Naive thymus-derived CD4-positive, alpha-beta T cell (primary cell): ENCODE results near the gene MAGEF1. TPM values are rescaled to one million over a fixed set of nuclear protein-coding genes. Genes with fewer than 3 reads are reported as not detected.

Experiments used
- ATAC-seq: fragments of 150-1000 bp; cut with Tn5 transposase; 2 replicates; pipeline ENCODE4 v1.10.0; 2021; ENCODE audit warnings: mild to moderate bottlenecking, moderate library complexity
- CTCF ChIA-PET: fragments of 350-600 bp; sonication (Branson Sonifier 250); formaldehyde crosslinking; loops from one replicate; lab custom pipeline; 2021; ENCODE audit warnings: antibody characterized with exemption; lab: Charles Lee
- POLR2A ChIA-PET: fragments of 350-600 bp; sonication (Branson Sonifier 250); formaldehyde crosslinking; loops from one replicate; lab custom pipeline; 2021; ENCODE audit warnings: antibody characterized with exemption, inconsistent platforms; lab: Charles Lee
- DNase-seq, 9 donors: peaks; one replicate each; pipeline versions ENCODE4 v3.0.0 to v3.0.0-alpha.2; 2020 to 2022; ENCODE audit warnings: mixed read lengths in 1 of 9
- H3K27ac ChIP-seq: one replicate; pipeline ENCODE4 v1.7.0; 2013; ENCODE audit warnings: mild to moderate bottlenecking, low read depth, low read length, moderate library complexity
- H3K27me3 ChIP-seq, 2 donors: one replicate each; pipeline ENCODE4 v1.7.0; 2013; ENCODE audit warnings: low read length in 2 of 2, mild to moderate bottlenecking in 2 of 2, moderate library complexity in 2 of 2; ENCODE audit not compliant: control insufficient read depth in 2 of 2, insufficient read depth in 2 of 2
- H3K36me3 ChIP-seq, 3 experiments: 1 replicate in 2 of 3; 2 replicates in 1 of 3; pipeline ENCODE4 v1.7.0; 2013; ENCODE audit warnings: low read length in 3 of 3, mild to moderate bottlenecking in 3 of 3, moderate library complexity in 1 of 3; ENCODE audit not compliant: insufficient read depth in 3 of 3, control insufficient read depth in 2 of 3
- H3K4me1 ChIP-seq, 2 donors: one replicate each; pipeline ENCODE4 v1.7.0; 2013; ENCODE audit warnings: low read length in 2 of 2, mild to moderate bottlenecking in 2 of 2, moderate library complexity in 1 of 2; ENCODE audit not compliant: control insufficient read depth in 2 of 2, insufficient read depth in 2 of 2
- H3K4me3 ChIP-seq: 2 replicates; pipeline ENCODE4 v1.7.0; 2013; ENCODE audit warnings: mild to moderate bottlenecking, low read length
- H3K9me3 ChIP-seq, 3 experiments: 1 replicate in 2 of 3; 2 replicates in 1 of 3; pipeline ENCODE4 v1.7.0; 2013; ENCODE audit warnings: low read length in 3 of 3; ENCODE audit not compliant: control insufficient read depth in 2 of 3
- H3K27ac Mint-ChIP-seq, 9 donors: one replicate each; pipeline ENCODE4 v1.8.0; 2020 to 2022; ENCODE audit warnings: mixed read lengths in 9 of 9, mild to moderate bottlenecking in 8 of 9, moderate library complexity in 5 of 9, inconsistent platforms in 2 of 9
- H3K27me3 Mint-ChIP-seq, 5 donors: one replicate each; pipeline ENCODE4 v1.8.0; 2021 to 2022; ENCODE audit warnings: mixed read lengths in 5 of 5, mild to moderate bottlenecking in 1 of 5
- H3K36me3 Mint-ChIP-seq, 5 donors: one replicate each; pipeline ENCODE4 v1.8.0; 2020 to 2022; ENCODE audit warnings: mixed read lengths in 5 of 5, mild to moderate bottlenecking in 3 of 5, inconsistent platforms in 1 of 5
- H3K4me1 Mint-ChIP-seq, 7 donors: one replicate each; pipeline ENCODE4 v1.8.0; 2020 to 2022; ENCODE audit warnings: mixed read lengths in 7 of 7, mild to moderate bottlenecking in 3 of 7, inconsistent platforms in 1 of 7
- H3K4me3 Mint-ChIP-seq, 10 donors: one replicate each; pipeline ENCODE4 v1.8.0; 2020 to 2022; ENCODE audit warnings: mild to moderate bottlenecking in 10 of 10, mixed read lengths in 10 of 10, moderate library complexity in 6 of 10, inconsistent platforms in 2 of 10
- H3K9me3 Mint-ChIP-seq, 11 donors: one replicate each; pipeline ENCODE4 v1.8.0; 2020 to 2022; ENCODE audit warnings: mixed read lengths in 11 of 11, mild to moderate bottlenecking in 4 of 11, inconsistent platforms in 1 of 11, moderate library complexity in 1 of 11
- intact Hi-C, 2 donors: fragments of 100-400 bp; cut with micrococcal nuclease; formaldehyde crosslinking; loops; one replicate each; pipeline ENCODE4 v1.15.1; 2023
- polyA plus RNA-seq, 2 donors: library from polyadenylated mRNA; unstranded; fragments of 300-500 nt; fragmentation: Illumina TruSeq; gene quantifications; one replicate each; pipeline ENCODE4 v1.2.3, GENCODE V29; 2021
- total RNA-seq, 6 experiments: library from RNA in 5 of 6; stranded (reverse) in 5 of 6; gene quantifications; 1 replicate in 5 of 6; 2 replicates in 1 of 6; pipeline ENCODE4 v1.2.3 and lab custom pipeline; 2021 to 2026

Gene MAGEF1
- total and polyA plus RNA-seq, 7 experiments from 2014 or later, result 9.0 to 40.0 (median 17.0) TPM

DNA sequence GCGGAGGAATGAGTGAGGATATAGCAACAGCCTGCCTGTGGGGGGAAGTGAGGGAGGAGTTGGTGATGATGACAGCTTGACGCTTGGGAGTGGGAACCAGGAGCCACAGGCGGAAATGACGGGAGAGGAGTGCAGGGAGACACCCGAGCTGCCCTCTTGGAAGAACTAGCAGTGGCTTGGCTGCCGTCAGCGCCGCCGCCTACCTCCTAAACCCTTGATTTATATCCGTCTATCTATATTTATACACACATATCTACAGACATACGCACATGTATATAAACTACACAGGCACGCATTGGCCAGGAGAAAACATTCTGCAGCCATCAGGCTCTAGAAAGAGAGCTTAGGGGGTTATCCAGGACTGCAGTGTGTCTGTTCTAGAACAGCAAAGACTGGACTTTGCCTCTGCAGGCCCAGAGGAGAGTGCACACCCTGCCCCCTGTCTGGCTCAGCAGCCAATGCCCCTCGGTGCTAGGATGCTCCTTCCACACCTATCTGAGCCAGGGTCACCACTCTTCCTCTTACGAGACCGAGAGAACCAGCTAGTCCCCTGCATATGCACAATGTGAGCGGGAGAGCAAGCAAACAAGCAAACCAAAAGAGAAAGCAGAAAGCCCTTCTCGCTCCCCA lies 45.3 kb upstream of the MAGEF1 start:
- Mint-ChIP-seq H3K4me1 (peaks cover 3 to 8% (median 5%) of the 10 kb centered on the region in 7 donors), H3K27me3 (peaks cover 0 to 13% (median 0%) of the 10 kb centered on the region in 5 donors), H3K4me3 (peak overlapping the region in 2 of 10 donors; percentile 34 to 39), H3K9me3 (peaks cover 0 to 1% (median 0%) of the 10 kb centered on the region in 11 donors), H3K36me3 (no peaks in the 10 kb centered on the region), H3K27ac (peak overlapping the region in 1 of 9 donors; percentile 84)
- no peaks in the 10 kb centered on the region for H3K9me3 ChIP-seq
- H3K27me3 ChIP-seq, result no peaks in the 10 kb centered on the region
- H3K4me1 ChIP-seq, result no peaks in the 10 kb centered on the region
- intact Hi-C loops, result no loop called here
- CTCF ChIA-PET, result no interaction called here
- no peak overlapping the region for H3K27ac ChIP-seq
- ATAC-seq (peak; percentile 20), DNase-seq (no peak)
- no peaks in the 10 kb centered on the region for H3K36me3 ChIP-seq
- POLR2A ChIA-PET, result no interaction called here
- H3K4me3 ChIP-seq, result no peak overlapping the region

DNA sequence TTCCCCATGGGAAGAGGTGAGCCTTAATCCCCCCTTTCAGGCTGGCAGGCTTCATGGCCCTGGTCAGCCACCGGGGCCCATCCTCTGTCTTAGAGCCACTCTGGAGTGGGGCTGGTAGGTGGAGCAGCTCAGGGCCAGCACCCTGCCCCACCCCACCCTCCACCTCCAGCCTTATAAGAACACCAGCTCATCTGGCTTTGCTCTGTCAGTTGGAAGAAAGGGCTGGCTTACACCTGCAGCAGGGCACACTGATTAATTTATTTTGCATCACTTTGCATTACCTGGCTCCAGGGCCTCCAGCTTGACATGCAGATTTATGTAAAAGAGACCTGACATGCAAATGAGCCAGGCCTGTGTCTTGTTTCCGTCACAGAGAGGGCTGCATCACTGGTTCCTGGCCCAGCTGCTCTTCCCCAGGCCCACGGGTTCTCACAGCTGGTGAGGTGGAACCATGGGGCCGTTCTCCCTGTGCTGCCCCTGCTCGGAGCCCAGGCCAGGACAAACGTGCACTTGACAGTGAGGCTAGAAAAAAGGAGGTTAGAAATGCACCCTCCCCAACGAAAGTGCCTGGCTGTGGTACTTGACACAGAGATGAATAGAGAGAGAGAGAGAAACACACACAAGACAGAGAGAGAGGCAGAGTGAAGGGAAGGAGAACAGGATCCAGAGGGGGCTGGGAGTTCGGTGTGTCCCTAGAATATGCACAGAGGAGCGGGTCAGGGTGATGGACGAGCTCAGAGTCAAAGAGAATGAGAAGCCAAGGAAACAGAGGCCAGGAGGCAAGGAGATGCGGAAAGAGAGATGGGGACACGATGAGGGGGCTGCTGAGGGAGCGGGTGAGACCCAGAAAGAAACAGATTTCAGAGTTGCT lies 44.5 kb upstream of the MAGEF1 start:
- DNase-seq (no peak), ATAC-seq (no peak)
- Mint-ChIP-seq H3K27me3 (peaks cover 0 to 11% (median 0%) of the 10 kb centered on the region in 5 donors), H3K4me1 (peaks cover 3 to 8% (median 5%) of the 10 kb centered on the region in 7 donors), H3K36me3 (no peaks in the 10 kb centered on the region), H3K9me3 (peaks cover 0 to 1% (median 0%) of the 10 kb centered on the region in 11 donors), H3K4me3 (peak overlapping the region in 1 of 10 donors; percentile 21), H3K27ac (peak overlapping the region in 1 of 9 donors; percentile 84)
- no peak overlapping the region for H3K27ac ChIP-seq
- H3K4me3 ChIP-seq, result no peak overlapping the region
- intact Hi-C loops, result no loop called here
- no peaks in the 10 kb centered on the region for H3K4me1 ChIP-seq
- ChIA-PET CTCF (interaction anchor here (1.7 kb wide), 1 partner anchor 195 kb away, joined by 4 read pairs; the partner anchor contains the start of gene EPHB3), POLR2A (no interaction called here)
- no peaks in the 10 kb centered on the region for H3K36me3 ChIP-seq
- H3K9me3 ChIP-seq, result no peaks in the 10 kb centered on the region
- no peaks in the 10 kb centered on the region for H3K27me3 ChIP-seq

DNA sequence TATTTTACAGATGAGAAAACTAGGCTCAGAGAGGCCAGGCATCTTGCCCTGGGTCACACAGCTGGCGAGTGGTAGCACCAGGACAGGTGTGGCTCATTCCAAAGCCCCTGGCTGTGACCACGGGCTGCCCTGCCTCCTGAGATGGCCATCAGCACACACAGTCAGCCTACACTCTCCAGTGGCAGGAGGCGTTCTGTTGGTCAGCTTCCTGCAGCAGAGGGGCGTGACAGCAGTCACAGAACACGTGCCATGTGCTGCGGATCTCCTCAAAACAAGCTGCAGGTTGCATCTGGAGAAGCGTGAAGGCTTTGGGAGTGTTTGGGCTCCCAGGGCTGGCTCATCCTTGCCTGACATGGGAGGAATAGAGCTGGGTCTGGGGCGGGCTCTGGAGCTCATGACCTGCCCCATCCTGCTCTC lies 43.5 kb upstream of the MAGEF1 start:
- CTCF ChIA-PET, result interaction anchor here (1.7 kb wide), 1 partner anchor 194 kb away, joined by 4 read pairs; the partner anchor contains the start of gene EPHB3

DNA sequence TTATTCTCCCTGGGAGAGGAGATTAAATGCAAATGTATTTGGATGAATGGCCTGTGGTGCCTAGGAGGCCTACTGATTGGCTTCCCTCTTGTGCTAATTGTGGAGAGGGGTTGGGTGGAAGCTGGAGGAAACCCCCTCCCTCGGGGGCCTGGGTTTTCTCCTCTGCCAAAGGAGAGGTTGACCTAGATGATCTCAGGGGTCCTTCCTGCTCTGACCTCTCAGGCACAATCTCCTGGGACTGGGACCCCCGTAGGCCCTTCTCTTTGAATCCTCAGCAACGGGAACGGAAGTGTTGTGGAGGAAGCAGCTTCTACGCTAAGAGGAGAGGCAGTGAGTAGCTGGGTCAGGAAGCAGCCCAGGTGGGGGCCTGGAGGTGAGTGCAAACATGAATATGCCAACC lies 40.5 kb upstream of the MAGEF1 start:
- Mint-ChIP-seq H3K27ac (no peak overlapping the region), H3K27me3 (peaks cover 0 to 19% (median 11%) of the 10 kb centered on the region in 5 donors), H3K4me1 (peaks cover 3 to 15% (median 5%) of the 10 kb centered on the region in 7 donors), H3K9me3 (peaks cover 0 to 1% (median 0%) of the 10 kb centered on the region in 11 donors), H3K4me3 (no peak overlapping the region), H3K36me3 (no peaks in the 10 kb centered on the region)
- H3K27ac ChIP-seq, result no peak overlapping the region
- ATAC-seq, result no peak
- ChIA-PET CTCF (no interaction called here), POLR2A (no interaction called here)
- DNase-seq, result no peak
- H3K27me3 ChIP-seq, result no peaks in the 10 kb centered on the region
- no peaks in the 10 kb centered on the region for H3K36me3 ChIP-seq
- intact Hi-C loops, result no loop called here
- no peaks in the 10 kb centered on the region for H3K4me1 ChIP-seq
- H3K9me3 ChIP-seq, result no peaks in the 10 kb centered on the region
- H3K4me3 ChIP-seq, result no peak overlapping the region

More for the DNA sequence above, 43.5 kb upstream of the MAGEF1 start:
- peaks cover 0 to 1% (median 0%) of the 10 kb centered on the region in 11 donors for H3K9me3 Mint-ChIP-seq
- Histone ChIP-seq H3K27me3 (no peaks in the 10 kb centered on the region), H3K9me3 (no peaks in the 10 kb centered on the region), H3K4me1 (no peaks in the 10 kb centered on the region), H3K36me3 (no peaks in the 10 kb centered on the region), H3K27ac (no peak overlapping the region), H3K4me3 (no peak overlapping the region)
- H3K4me3 Mint-ChIP-seq, result no peak overlapping the region
- H3K27ac Mint-ChIP-seq, result no peak overlapping the region
- POLR2A ChIA-PET, result no interaction called here
- peaks cover 3 to 8% (median 5%) of the 10 kb centered on the region in 7 donors for H3K4me1 Mint-ChIP-seq
- ATAC-seq (no peak), DNase-seq (no peak)
- intact Hi-C loops, result no loop called here
- no peaks in the 10 kb centered on the region for H3K36me3 Mint-ChIP-seq
- H3K27me3 Mint-ChIP-seq, result peaks cover 0 to 8% (median under 1%) of the 10 kb centered on the region in 5 donors

- Mint-ChIP-seq H3K4me3 (no peak overlapping the region), H3K4me1 (peaks cover 0 to 8% (median 3%) of the 10 kb centered on the region in 7 donors), H3K27ac (no peak overlapping the region), H3K9me3 (no peaks in the 10 kb centered on the region), H3K27me3 (peaks cover 0 to 19% (median 11%) of the 10 kb centered on the region in 5 donors), H3K36me3 (no peaks in the 10 kb centered on the region)
- POLR2A ChIA-PET, result no interaction called here
- no peak overlapping the region for H3K4me3 ChIP-seq
- no peaks in the 10 kb centered on the region for H3K27me3 ChIP-seq
- ATAC-seq (no peak), DNase-seq (no peak)
- no peaks in the 10 kb centered on the region for H3K4me1 ChIP-seq
- no peaks in the 10 kb centered on the region for H3K9me3 ChIP-seq
- no peaks in the 10 kb centered on the region for H3K36me3 ChIP-seq
- no peak overlapping the region for H3K27ac ChIP-seq
- intact Hi-C loops, result no loop called here
- CTCF ChIA-PET, result interaction anchor here (0.6 to 2.0 kb wide), 3 partner anchors 17 to 190 kb away, joined by 3 to 8 read pairs (median 3); partner anchors contain the start of gene EPHB3
Observed at GRCh38 chr3:184751204-184752040, 39.6 kb upstream of the MAGEF1 start.
